Spleen (tissue), 7 donors: ENCODE data around the gene TMTC2.

Experiments
- CTCF ChIP-seq, 11 experiments: fragments of 200-600 bp in 7 of 11; fragments of 450-650 bp in 4 of 11; sonication (generic) in 4 of 11; IDR thresholded peaks in 8 of 11; conservative IDR thresholded peaks in 3 of 11; 1 replicate in 7 of 11; 2 replicates in 4 of 11; pipeline versions ENCODE4 v1.4.0 to v1.8.0; 2016 to 2021; ENCODE audit warnings: antibody characterized with exemption in 11 of 11, inconsistent platforms in 4 of 11, mild to moderate bottlenecking in 1 of 11
- POLR2AphosphoS5 ChIP-seq, 3 donors: sonication (generic); formaldehyde crosslinking; IDR thresholded peaks; one replicate each; pipeline ENCODE4 v1.5.1; 2017; ENCODE audit warnings: antibody characterized with exemption in 3 of 3
- donor health status: DM: no; HTN: no; CAD: no; lungs with moderate emphysema.
- donor health status: DM: no; HTN: no; CAD: no.
- donor health status: DM: no; HTN: no; CAD: no.

- TF ChIP-seq CTCF (IDR thresholded peaks at IDR 0.05 in 8 of 11, conservative IDR thresholded peaks at IDR 0.05 in 3 of 11) (no peak), POLR2AphosphoS5 (IDR thresholded peaks at IDR 0.05) (no peak)
Observed at GRCh38 chr12:82826505-82826904, 139.8 kb downstream of the TMTC2 start.
